Ovary (tissue), 9 donors: ENCODE results near the gene HAND2. TPM values are rescaled to one million over a fixed set of nuclear protein-coding genes. Genes with fewer than 3 reads are reported as not detected.

ENCODE experiments used
- DNase-seq, 5 donors: peaks; one replicate each; pipeline ENCODE4 v3.0.0-alpha.2; 2019 to 2020
- H3K27ac ChIP-seq, 2 donors: fragments of 200-600 bp; one replicate each; pipeline versions ENCODE4 v1.5.1 to v1.8.0; 2019 to 2022
- H3K27me3 ChIP-seq: fragments of 200-600 bp; one replicate; pipeline ENCODE4 v1.8.0; 2022
- H3K36me3 ChIP-seq: fragments of 200-600 bp; sonication (generic); one replicate; pipeline ENCODE4 v1.5.1; 2019
- H3K4me1 ChIP-seq: one replicate; pipeline ENCODE4 v1.8.1; 2013; ENCODE audit warnings: mild to moderate bottlenecking, moderate library complexity; ENCODE audit not compliant: insufficient read depth
- H3K4me3 ChIP-seq: fragments of 200-600 bp; sonication (generic); one replicate; pipeline ENCODE4 v1.5.1; 2017
- H3K9me3 ChIP-seq, 2 donors: fragments of 200-600 bp in 1 of 2; sonication (generic) in 1 of 2; one replicate each; pipeline versions ENCODE4 v1.5.1 to v1.8.1; 2013 to 2019; ENCODE audit warnings: mild to moderate bottlenecking in 1 of 2, moderate library complexity in 1 of 2
- CTCF ChIP-seq, 3 donors: fragments of 450-650 bp in 2 of 3; fragments of 200-600 bp in 1 of 3; IDR thresholded peaks; one replicate each; pipeline versions ENCODE4 v1.5.1 to v1.8.0; 2016 to 2022; ENCODE audit warnings: antibody characterized with exemption in 3 of 3, mild to moderate bottlenecking in 1 of 3
- EP300 ChIP-seq: sonication (generic); formaldehyde crosslinking; IDR thresholded peaks from one replicate; pipeline ENCODE4 v1.6.1; 2017; ENCODE audit warnings: antibody characterized with exemption
- POLR2A ChIP-seq: fragments of 450-650 bp; IDR thresholded peaks from one replicate; pipeline ENCODE4 v1.6.1; 2017; ENCODE audit warnings: antibody characterized with exemption, mild to moderate bottlenecking, moderate library complexity
- WGBS, 3 donors: extraction: QIAGEN DNeasy Blood & Tissue Kit in 1 of 3; methylation state at CpG; one replicate each; pipeline versions ENCODE4 v1.1.5 to v1.1.7; 2013 to 2017; 5-methylcytosine and 5-hydroxymethylcytosine counted together
- intact Hi-C, 4 donors: fragments of 100-400 bp; cut with DNase I; formaldehyde crosslinking; loops; one replicate each; pipeline versions ENCODE4 v1.11.0 to v1.15.1; 2022 to 2023
- polyA plus RNA-seq, 2 donors: library from polyadenylated mRNA; stranded (reverse); fragments of 200-250 nt in 1 of 2; fragments of 350-450 nt in 1 of 2; fragmentation: Illumina TruSeq in 1 of 2; extraction: RNeasy Lipid Tissue Mini Kit (QIAGEN cat#74804) in 1 of 2; gene quantifications; one replicate each; pipeline ENCODE4 v1.2.3, GENCODE V29; 2013 to 2014
- total RNA-seq, 7 donors: library from RNA; depleted of rRNA in 2 of 7; stranded (reverse); fragments of >200 nt in 2 of 7; fragmentation: NEBNext Ultra II Directional in 3 of 7; extraction: Animal tissue kit (Norgen Biotek cat#: 25700) in 3 of 7; gene quantifications; one replicate each; pipeline versions ENCODE4 v1.1.0 to v1.2.4, GENCODE V29; 2016 to 2023
- donor health status: DM: no; HTN: no; CAD: no; lungs with moderate emphysema.
- donor health status: DM: no; HTN: no; CAD: no.
- donor health status: Bipolar disorder and iron deficiency.
- donor health status: DM: yes; HTN: yes; CAD: no.
- donor health status: DM: no; HTN: no; CAD: no.
- donor health status: DM: yes; HTN: yes; CAD: no.

The HAND2 gene
- total and polyA plus RNA-seq, 9 donors = 12.9 to 99.9 (median 39.6) TPM

GRCh38 chr4:173535957-173536356 lies 5.9 kb upstream of the HAND2 start:
- TF ChIP-seq POLR2A (no peak), EP300 (no peak), CTCF (IDR thresholded peaks at IDR 0.05) (no peak)
- Histone ChIP-seq H3K4me3 (no peak overlapping the region), H3K36me3 (no peaks in the 10 kb centered on the region), H3K27ac (no peak overlapping the region), H3K9me3 (no peaks in the 10 kb centered on the region), H3K4me1 (peaks cover 2% of the 10 kb centered on the region), H3K27me3 (no peaks in the 10 kb centered on the region)
- WGBS, 3 donors = 36 to 45% (median 40%) methylated on average over 5 of the region's 5 CpGs
- DNase-seq = no peak
- intact Hi-C loops = no loop called here

GRCh38 chr4:173535165-173535902 lies 5.3 kb upstream of the HAND2 start:
- intact Hi-C loops = no loop called here
- Histone ChIP-seq H3K9me3 (no peaks in the 10 kb centered on the region), H3K4me1 (peaks cover 2% of the 10 kb centered on the region), H3K4me3 (no peak overlapping the region), H3K36me3 (no peaks in the 10 kb centered on the region), H3K27ac (no peak overlapping the region), H3K27me3 (no peaks in the 10 kb centered on the region)
- WGBS, 3 donors = 83 to 89% (median 85%) methylated on average over 9 of the region's 9 CpGs
- no peak for DNase-seq
- TF ChIP-seq POLR2A (no peak), EP300 (no peak), CTCF (IDR thresholded peaks at IDR 0.05) (no peak)

DNA sequence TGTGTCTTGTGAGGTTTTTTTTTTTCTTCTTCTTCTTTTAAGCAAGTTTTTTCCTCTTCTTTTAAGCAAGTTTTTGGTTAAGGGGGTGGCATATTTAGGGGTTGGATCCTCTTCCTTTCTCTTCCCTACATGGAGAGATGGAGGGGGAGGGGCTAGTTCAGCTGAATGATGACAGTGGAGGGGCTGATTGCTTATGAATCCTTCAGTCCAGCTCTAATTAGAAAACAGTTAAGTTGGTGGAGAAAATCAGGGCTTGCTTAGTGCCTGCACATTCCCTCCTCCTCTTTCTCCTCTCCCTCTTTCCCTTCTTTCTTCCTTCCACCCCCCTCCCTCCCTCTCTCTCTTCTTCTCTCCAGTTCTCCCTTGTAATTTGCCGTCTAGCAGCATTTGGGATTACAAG lies 4.4 kb upstream of the HAND2 start:
- H3K27me3 ChIP-seq = no peaks in the 10 kb centered on the region
- H3K4me3 ChIP-seq = no peak overlapping the region
- peaks cover 2% of the 10 kb centered on the region for H3K4me1 ChIP-seq
- 82 to 94% (median 91%) methylated on average over 1 of the region's 1 CpG for WGBS, 3 donors
- no peaks in the 10 kb centered on the region for H3K36me3 ChIP-seq
- H3K9me3 ChIP-seq = no peaks in the 10 kb centered on the region
- no peak for DNase-seq
- no peak overlapping the region for H3K27ac ChIP-seq
- no peak for TF ChIP-seq CTCF (IDR thresholded peaks at IDR 0.05)
- TF ChIP-seq EP300 = no peak
- no peak for TF ChIP-seq POLR2A
- intact Hi-C loops = no loop called here

DNA sequence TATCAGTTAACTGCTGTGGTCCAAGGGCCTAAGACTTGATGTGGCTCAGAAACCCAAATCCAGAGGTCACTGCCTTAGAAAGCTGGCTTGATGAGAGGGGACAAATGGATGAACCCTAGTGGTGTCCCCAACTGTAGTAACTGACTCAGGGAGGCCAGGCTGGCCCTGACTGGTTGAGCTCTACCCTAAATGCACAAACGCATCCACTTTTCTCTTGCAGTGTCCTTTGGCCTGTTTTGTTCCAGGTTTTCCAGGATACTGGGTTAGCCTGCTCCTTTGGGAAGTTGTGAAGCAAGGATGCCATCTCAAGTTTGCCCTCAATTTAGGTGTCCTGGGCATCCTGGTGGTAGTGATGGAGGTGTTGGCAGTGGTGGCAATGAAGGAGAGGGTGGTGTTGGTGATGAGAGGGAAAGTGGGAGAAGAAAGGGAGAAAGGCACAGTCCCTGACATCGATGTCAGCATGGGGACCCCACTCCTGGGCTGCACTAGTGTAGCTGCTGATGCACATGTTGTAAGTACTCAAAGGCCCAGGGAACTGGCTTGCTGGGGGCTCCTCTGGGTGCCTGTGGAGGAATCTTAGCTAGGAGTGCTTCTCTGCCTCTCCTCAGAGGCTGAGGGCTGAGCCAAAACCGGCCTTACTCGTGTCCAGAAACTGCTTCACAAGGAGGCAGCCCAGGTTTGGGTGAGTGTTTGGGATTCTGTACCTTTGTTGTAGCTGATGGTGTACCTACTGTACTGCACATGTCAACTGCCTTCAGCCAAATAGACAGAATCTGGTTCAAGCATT lies 2.9 kb upstream of the HAND2 start:
- Histone ChIP-seq H3K27me3 (no peaks in the 10 kb centered on the region), H3K9me3 (no peaks in the 10 kb centered on the region), H3K4me3 (no peak overlapping the region), H3K36me3 (no peaks in the 10 kb centered on the region), H3K4me1 (no peaks in the 10 kb centered on the region), H3K27ac (no peak overlapping the region)
- no peak for TF ChIP-seq EP300
- intact Hi-C loops = no loop called here
- no peak for DNase-seq
- 86 to 87% (median 86%) methylated on average over 4 of the region's 4 CpGs for WGBS, 3 donors
